ENCODE results near the gene RAB42. TPM values are rescaled to one million over a fixed set of nuclear protein-coding genes. Genes with fewer than 3 reads are reported as not detected.

Gene RAB42
- total and polyA plus RNA-seq, 10 of the 15 experiments (the other 5 are each of a cell fraction or from before 2014, with no cell fraction given), result 0.16 to 4.5 (median 0.49) TPM

GRCh38 chr1:28565040-28565439 lies 27.0 kb upstream of the RAB42 start (continued):
- TF ChIP-seq ZBTB40 (IDR thresholded peaks at IDR 0.05; ENCODE audit: borderline replicate concordance) (no peak), SREBF2 (IDR thresholded peaks at IDR 0.05; ENCODE audit: low read length) (no peak), SPI1 (IDR thresholded peaks at IDR 0.05; ENCODE audit: borderline replicate concordance, insufficient read depth, low read depth, low read length) (no peak), JUND (IDR thresholded peaks at IDR 0.05; ENCODE audit: low read depth, low read length) (no peak)

GRCh38 chr1:28565726-28566125 lies 26.3 kb upstream of the RAB42 start:
- BruUV-seq (replicated peaks), result TSS peak; percentile 33
- no peak overlapping the region for H3K27ac ChIP-seq (ENCODE audit: control insufficient read depth, insufficient read depth)
- no peaks in the 10 kb centered on the region for H3K79me2 ChIP-seq (ENCODE audit: control insufficient read depth, insufficient read depth, low read length)
- intact Hi-C loops (cut with micrococcal nuclease; ENCODE audit: unreplicated experiment) (no loop called here), in situ Hi-C loops (cut with MboI) (no loop called here)
- POLR2A ChIA-PET, result interaction anchor here (1.3 kb wide), 1 partner anchor 16 kb away, joined by 3 read pairs; no protein-coding TSS in a partner anchor
- DNase-seq (ENCODE audit: low read depth, low spot score), result no peak
- H3K9ac ChIP-seq (ENCODE audit: control insufficient read depth, insufficient read depth, low read length), result no peak overlapping the region
- H3K36me3 ChIP-seq (ENCODE audit: control insufficient read depth in 2 of 2, insufficient read depth in 2 of 2, low read length in 1 of 2), result peaks cover 10 to 26% of the 10 kb centered on the region in 2 experiments
- FAIRE-seq, result no peak
- CTCF ChIA-PET, result interaction anchor here (0.6 kb wide), 1 partner anchor 196 kb away, joined by 4 read pairs; the partner anchor contains the start of gene PHACTR4
- H3K4me1 ChIP-seq (ENCODE audit: control insufficient read depth, insufficient read depth, low read length), result no peaks in the 10 kb centered on the region
- H3K9me3 ChIP-seq (replicated peaks; ENCODE audit: control insufficient read depth, insufficient read depth, low read length), result no peaks in the 10 kb centered on the region
- ATAC-seq, result no peak
- no peak overlapping the region for H2AFZ ChIP-seq (ENCODE audit: control insufficient read depth, low read depth, low read length)
- no peak for TF ChIP-seq CTCF (IDR thresholded peaks at IDR 0.05 in 2 of 3, conservative IDR thresholded peaks at IDR 0.05 in 1 of 3; ENCODE audit: control insufficient read depth in 2 of 3, extremely low read depth in 1 of 3, insufficient read depth in 1 of 3, low read depth in 3 of 3, low read length in 3 of 3)
- no peak for TF ChIP-seq IKZF1 (conservative IDR thresholded peaks at IDR 0.05)
- no peaks in the 10 kb centered on the region for H3K27me3 ChIP-seq (replicated peaks in 1 of 2; ENCODE audit: control insufficient read depth in 2 of 2, insufficient read depth in 2 of 2, low read length in 1 of 2)
- WGBS (ENCODE audit: insufficient coverage, insufficient replicate concordance, low lambda C conversion rate, missing lambda C conversion rate), result 100% methylated on average over 6 of the region's 6 CpGs
- RAD21 ChIA-PET (ENCODE audit: unreplicated experiment), result no interaction called here
- H3K4me2 ChIP-seq (ENCODE audit: control insufficient read depth, insufficient read depth), result no peak overlapping the region
- no peak overlapping the region for H3K4me3 ChIP-seq
- SMC1A ChIA-PET (ENCODE audit: uncharacterized antibody, unreplicated experiment), result interaction anchor here (0.8 to 0.9 kb wide), 2 partner anchors 12 to 37 kb away, joined by 3 read pairs; no protein-coding TSS in a partner anchor
- no peaks in the 10 kb centered on the region for H4K20me1 ChIP-seq (ENCODE audit: control insufficient read depth, insufficient read depth)

Data from GM12878 (cell line).